ENCODE data around the gene ZNF774.

DNA sequence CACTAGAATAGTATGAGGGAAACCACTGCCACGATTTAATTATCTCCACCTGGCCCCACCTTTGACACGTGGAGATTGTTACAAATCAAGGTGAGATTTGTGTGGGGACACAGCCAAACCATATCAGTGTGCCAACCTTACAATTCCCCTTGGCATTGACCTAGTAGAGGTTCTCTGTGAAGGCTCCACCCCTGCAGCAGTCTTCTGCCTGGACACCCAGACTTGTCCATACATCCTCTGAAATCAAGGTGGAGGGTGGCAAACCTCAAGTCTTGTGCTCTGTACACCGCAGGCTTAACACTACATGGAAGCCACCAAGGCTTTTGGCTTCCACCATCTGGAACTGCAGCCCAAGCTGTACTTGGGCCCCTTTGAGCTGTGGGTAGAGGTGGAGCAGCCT lies 27.2 kb downstream of the ZNF774 start:
- no peak for TF ChIP-seq POLR2A (IDR thresholded peaks at IDR 0.05)
- TF ChIP-seq, protein P1, sequence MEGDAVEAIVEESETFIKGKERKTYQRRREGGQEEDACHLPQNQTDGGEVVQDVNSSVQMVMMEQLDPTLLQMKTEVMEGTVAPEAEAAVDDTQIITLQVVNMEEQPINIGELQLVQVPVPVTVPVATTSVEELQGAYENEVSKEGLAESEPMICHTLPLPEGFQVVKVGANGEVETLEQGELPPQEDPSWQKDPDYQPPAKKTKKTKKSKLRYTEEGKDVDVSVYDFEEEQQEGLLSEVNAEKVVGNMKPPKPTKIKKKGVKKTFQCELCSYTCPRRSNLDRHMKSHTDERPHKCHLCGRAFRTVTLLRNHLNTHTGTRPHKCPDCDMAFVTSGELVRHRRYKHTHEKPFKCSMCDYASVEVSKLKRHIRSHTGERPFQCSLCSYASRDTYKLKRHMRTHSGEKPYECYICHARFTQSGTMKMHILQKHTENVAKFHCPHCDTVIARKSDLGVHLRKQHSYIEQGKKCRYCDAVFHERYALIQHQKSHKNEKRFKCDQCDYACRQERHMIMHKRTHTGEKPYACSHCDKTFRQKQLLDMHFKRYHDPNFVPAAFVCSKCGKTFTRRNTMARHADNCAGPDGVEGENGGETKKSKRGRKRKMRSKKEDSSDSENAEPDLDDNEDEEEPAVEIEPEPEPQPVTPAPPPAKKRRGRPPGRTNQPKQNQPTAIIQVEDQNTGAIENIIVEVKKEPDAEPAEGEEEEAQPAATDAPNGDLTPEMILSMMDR (IDR thresholded peaks at IDR 0.05), result no peak
- TF ChIP-seq POLR2AphosphoS5 (IDR thresholded peaks at IDR 0.05; ENCODE audit: insufficient read depth in 1 of 2, low read depth in 1 of 2), result no peak
